Heart right ventricle (tissue), 16 donors: ENCODE results near the gene CREB3L4. TPM values are rescaled to one million over a fixed set of nuclear protein-coding genes. Genes with fewer than 3 reads are reported as not detected.

Source experiments
- ATAC-seq, 8 donors: fragments of 200-7000 bp; cut with Tn5 transposase; one replicate each; pipeline ENCODE4 v1.9.1; 2020; ENCODE audit warnings: mild to moderate bottlenecking in 8 of 8, moderate library complexity in 8 of 8, moderate number of reproducible peaks in 1 of 8
- DNase-seq, 2 donors: peaks; one replicate each; pipeline ENCODE4 v3.0.0-alpha.2; 2020
- H3K27ac ChIP-seq, 10 donors: fragments of 200-600 bp; sonication (generic) in 2 of 10; one replicate each; pipeline versions ENCODE4 v1.5.0 to v1.8.0; 2020 to 2022; ENCODE audit warnings: mild to moderate bottlenecking in 3 of 10
- H3K27me3 ChIP-seq, 7 donors: fragments of 200-600 bp; one replicate each; pipeline ENCODE4 v1.8.0; 2021 to 2022; ENCODE audit warnings: mild to moderate bottlenecking in 2 of 7
- H3K36me3 ChIP-seq, 9 donors: fragments of 200-600 bp; sonication (generic) in 1 of 9; one replicate each; pipeline versions ENCODE4 v1.5.0 to v1.8.0; 2020 to 2022; ENCODE audit warnings: mild to moderate bottlenecking in 2 of 9
- H3K4me1 ChIP-seq, 9 donors: fragments of 200-600 bp; sonication (generic) in 1 of 9; one replicate each; pipeline versions ENCODE4 v1.5.0 to v1.8.0; 2020 to 2022; ENCODE audit warnings: mild to moderate bottlenecking in 4 of 9
- H3K4me3 ChIP-seq, 10 donors: fragments of 200-600 bp; sonication (generic) in 2 of 10; one replicate each; pipeline versions ENCODE4 v1.5.0 to v1.8.0; 2020 to 2022; ENCODE audit warnings: mild to moderate bottlenecking in 7 of 10, moderate library complexity in 2 of 10
- H3K9me3 ChIP-seq, 11 donors: fragments of 200-600 bp in 10 of 11; sonication (generic) in 2 of 11; one replicate each; pipeline versions ENCODE4 v1.5.0 to v1.8.0; 2013 to 2022; ENCODE audit warnings: mild to moderate bottlenecking in 2 of 11, control low read depth in 1 of 11, moderate library complexity in 1 of 11
- WGBS, 2 donors: extraction: QIAGEN DNeasy Blood & Tissue Kit; methylation state at CpG; one replicate each; pipeline ENCODE4 v1.1.7; 2013; ENCODE audit warnings: inconsistent platforms in 1 of 2; 5-methylcytosine and 5-hydroxymethylcytosine counted together
- intact Hi-C, 10 donors: fragments of 100-400 bp; cut with DNase I; formaldehyde crosslinking; loops; one replicate each; pipeline versions ENCODE4 v1.11.1 to v1.14.2; 2022
- long read RNA-seq, 3 donors: library from polyadenylated mRNA; unstranded; transcript quantifications; one replicate each; pipeline ENCODE4 v2.0.0, GENCODE V29; 2020 to 2021
- polyA plus RNA-seq, 2 donors: library from polyadenylated mRNA; stranded (reverse); fragments of 200-250 nt; gene quantifications; one replicate each; pipeline ENCODE4 v1.2.3, GENCODE V29; 2013
- total RNA-seq, 10 donors: library from RNA; stranded (reverse); fragmentation: NEBNext Ultra II Directional in 3 of 10; extraction: Animal tissue kit (Norgen Biotek cat#: 25700) in 3 of 10; gene quantifications; one replicate each; pipeline versions ENCODE4 v1.2.1 to v1.2.4, GENCODE V29; 2021 to 2023
- TF ChIP-seq, protein P1 (sequence below), 9 donors: fragments of 200-600 bp; sonication (generic) in 2 of 9; IDR thresholded peaks; one replicate each; pipeline versions ENCODE4 v1.5.0 to v1.8.0; 2021 to 2022; ENCODE audit warnings: antibody characterized with exemption in 9 of 9, mild to moderate bottlenecking in 5 of 9, moderate library complexity in 1 of 9
- donor health status: Arrhythmogenic right ventricular cardiomyopathy.
- donor health status: ischemic (EF 13 %, LVEDD 7.1; RV severe dilation, severe dysfunction).
- donor health status: healthy with polysubstance abuse.
- donor health status: DM: no; HTN: yes; CAD: no.
- donor health status: DM: no; HTN: no; CAD: no.
- donor health status: ischemic (EF 25% LVEDD 6.9; RV normal size, moderate dysfunction).
- donor health status: ischemic (EF 25% LVEDD 5.7; RV mildly dilated, moderate dysfunction).
- donor health status: healthy.
- donor health status: DM: yes; HTN: yes; CAD: no.
- donor health status: Ischemic cardiomyopathy.
- donor health status: ischemic (EF 35%, LVEDD 5.7; RV mildly dilated, moderate dysfunction).
- donor health status: nonischemic (EF 11% LVEDD 7.7; RV severe dilation, severe dysfunction).
- donor health status: DM: yes; HTN: yes; CAD: no.
- donor health status: PGD.
- donor health status: ischemic (EF 29% LVEDD 5.4; RV normal size, mild dysfunction).
- donor health status: nonischemic (EF 23%, LVEDD 6.1; RV moderate dilation, normal function).

Gene CREB3L4, protein sequence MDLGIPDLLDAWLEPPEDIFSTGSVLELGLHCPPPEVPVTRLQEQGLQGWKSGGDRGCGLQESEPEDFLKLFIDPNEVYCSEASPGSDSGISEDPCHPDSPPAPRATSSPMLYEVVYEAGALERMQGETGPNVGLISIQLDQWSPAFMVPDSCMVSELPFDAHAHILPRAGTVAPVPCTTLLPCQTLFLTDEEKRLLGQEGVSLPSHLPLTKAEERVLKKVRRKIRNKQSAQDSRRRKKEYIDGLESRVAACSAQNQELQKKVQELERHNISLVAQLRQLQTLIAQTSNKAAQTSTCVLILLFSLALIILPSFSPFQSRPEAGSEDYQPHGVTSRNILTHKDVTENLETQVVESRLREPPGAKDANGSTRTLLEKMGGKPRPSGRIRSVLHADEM
- total RNA-seq (1 to 10 TPM; 2.9 to 8.5 (median 4.1) TPM), polyA plus RNA-seq (1 to 10 TPM; 5.6 to 7.6 TPM)
- long read RNA-seq, donor 1, partial matches to known transcripts = 2 of 5 reads
- long read RNA-seq, donor 1, other reads (novel, unspliced or antisense) = 3 of 5 reads
- long read RNA-seq, donor 2 = 0 reads
- long read RNA-seq, donor 3, partial matches to known transcripts = 1 of 11 reads
- long read RNA-seq, donor 3, other reads (novel, unspliced or antisense) = 6 of 11 reads

DNA sequence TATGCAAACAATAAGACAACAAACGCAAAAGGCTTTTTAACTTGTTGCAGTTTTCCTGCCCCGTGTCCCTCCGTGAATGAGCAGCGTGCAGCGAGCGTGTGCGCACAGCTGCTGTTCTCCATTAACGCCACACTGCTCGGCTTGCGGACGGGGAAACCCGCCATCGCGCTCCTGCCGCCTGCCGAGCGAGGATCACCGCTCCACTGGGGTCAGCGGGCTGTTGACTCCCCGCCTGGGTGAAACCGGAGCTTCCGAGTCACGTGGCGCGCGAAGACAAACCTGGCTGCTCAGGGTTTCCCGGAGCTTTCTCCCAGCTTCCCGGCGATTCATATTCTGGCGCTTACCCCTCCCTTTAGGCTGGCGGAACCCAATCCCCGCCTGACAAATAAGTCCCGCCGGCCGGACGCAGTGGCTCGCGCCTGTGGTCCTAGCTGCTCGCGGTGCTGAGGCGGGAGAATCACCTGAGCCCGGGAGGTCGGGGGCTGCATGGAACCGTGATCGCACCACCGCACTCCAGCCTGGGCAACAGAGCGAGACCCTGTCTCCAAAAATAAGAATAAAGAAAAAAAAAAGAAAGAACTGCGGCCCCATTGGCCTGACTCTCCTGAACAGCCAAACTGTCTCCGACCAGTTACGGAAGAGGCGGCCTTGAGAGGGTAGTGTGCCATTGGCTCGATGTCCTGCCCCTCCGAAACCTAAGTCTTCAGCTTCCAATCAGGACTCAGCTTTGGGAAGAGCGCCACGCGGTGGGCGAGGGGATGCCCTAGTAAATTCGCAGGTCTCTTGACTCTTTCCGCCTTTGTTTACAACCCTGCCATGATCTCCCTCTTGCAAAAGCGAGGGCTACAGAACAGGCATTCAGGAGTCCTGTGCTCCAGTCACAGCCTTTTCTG, at the start of gene CREB3L4:
Gene CREB3L4 (plus strand): TSS at position 796 of the 893 bp plus-strand sequence. CDS start 624 bp downstream, outside the sequence.
- intact Hi-C loops = loop anchor here in 1 of 10 donors (5.0 kb wide), 1 partner anchor 170 kb away; no protein-coding TSS in a partner anchor
- TF ChIP-seq, protein P1, sequence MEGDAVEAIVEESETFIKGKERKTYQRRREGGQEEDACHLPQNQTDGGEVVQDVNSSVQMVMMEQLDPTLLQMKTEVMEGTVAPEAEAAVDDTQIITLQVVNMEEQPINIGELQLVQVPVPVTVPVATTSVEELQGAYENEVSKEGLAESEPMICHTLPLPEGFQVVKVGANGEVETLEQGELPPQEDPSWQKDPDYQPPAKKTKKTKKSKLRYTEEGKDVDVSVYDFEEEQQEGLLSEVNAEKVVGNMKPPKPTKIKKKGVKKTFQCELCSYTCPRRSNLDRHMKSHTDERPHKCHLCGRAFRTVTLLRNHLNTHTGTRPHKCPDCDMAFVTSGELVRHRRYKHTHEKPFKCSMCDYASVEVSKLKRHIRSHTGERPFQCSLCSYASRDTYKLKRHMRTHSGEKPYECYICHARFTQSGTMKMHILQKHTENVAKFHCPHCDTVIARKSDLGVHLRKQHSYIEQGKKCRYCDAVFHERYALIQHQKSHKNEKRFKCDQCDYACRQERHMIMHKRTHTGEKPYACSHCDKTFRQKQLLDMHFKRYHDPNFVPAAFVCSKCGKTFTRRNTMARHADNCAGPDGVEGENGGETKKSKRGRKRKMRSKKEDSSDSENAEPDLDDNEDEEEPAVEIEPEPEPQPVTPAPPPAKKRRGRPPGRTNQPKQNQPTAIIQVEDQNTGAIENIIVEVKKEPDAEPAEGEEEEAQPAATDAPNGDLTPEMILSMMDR (IDR thresholded peaks at IDR 0.05) = peak in 8 of 9 donors; percentile 27 to 64 (median 42)
- Histone ChIP-seq H3K9me3 (no peaks in the 10 kb centered on the region), H3K27me3 (no peaks in the 10 kb centered on the region), H3K4me1 (peaks cover 18 to 52% (median 37%) of the 10 kb centered on the region in 9 donors), H3K36me3 (no peaks in the 10 kb centered on the region), H3K4me3 (peak within 1 kb of the TSS; percentile 24 to 91 (median 67)), H3K27ac (peak within 1 kb of the TSS; percentile 80 to 97 (median 94))
- ATAC-seq (peak; percentile 85 to 92 (median 88)), DNase-seq (peak; percentile 89 to 94)
- WGBS, 2 donors = 0% methylated on average over 60 of the region's 60 CpGs

DNA sequence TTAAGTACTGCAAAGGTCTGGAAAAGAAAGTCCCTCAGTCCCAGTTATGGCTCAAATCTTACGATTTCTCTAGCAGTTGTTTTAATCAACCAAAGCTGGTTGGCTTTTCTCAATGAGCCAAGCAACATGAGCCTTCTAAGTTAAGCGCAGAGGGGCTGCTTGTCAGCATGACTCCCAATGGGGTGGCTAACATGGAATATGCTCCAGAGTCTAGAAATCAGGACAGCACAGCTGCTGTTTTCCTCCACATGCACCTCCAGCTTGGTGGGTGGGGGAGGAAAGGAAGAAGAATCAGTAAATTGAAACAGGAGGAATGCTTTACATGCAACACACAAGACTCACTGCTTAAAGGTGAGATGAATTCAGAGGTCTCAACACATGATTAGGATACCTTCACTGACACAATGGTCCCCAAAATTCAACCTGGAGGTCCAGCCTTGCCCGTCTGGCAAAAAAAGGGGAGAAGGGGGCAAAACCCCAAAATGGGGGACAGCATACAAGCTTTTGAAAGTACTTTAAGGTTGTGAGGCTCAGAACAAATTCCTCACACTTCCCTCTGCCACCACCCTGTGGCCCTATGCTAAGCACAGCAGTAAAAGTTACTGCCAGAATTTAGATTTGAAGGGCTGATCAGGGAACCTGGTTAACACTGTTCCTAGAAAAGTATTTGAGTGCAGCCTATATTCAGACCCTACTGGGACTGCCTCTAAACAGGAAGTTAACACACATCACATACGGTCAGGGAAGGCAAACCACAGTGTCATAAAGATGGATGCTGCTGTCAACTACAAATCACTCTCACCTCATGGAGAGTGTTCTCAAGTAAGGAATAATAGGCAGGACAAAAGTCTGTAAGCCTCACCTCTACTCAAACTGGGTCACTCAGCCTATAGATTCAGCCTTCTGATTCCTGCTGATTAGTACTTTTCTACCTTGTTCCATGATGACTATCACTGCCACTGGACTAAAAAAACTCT, 47.5 kb upstream of the CREB3L4 start:
- Histone ChIP-seq H3K27ac (peak overlapping the region in 7 of 10 donors; percentile 5 to 94 (median 38)), H3K9me3 (no peaks in the 10 kb centered on the region), H3K4me3 (peak overlapping the region in 5 of 10 donors; percentile 67 to 75 (median 71)), H3K27me3 (no peaks in the 10 kb centered on the region), H3K4me1 (peaks cover 12 to 66% (median 44%) of the 10 kb centered on the region in 9 donors), H3K36me3 (peaks cover 0 to 43% (median 0%) of the 10 kb centered on the region in 9 donors)
- intact Hi-C loops = loop anchor here in 6 of 10 donors (5.0 to 10.0 kb wide), 6 partner anchors 38 to 123 kb away; no protein-coding TSS in a partner anchor
- WGBS, 2 donors = 38 to 46% methylated on average over 4 of the region's 4 CpGs
- TF ChIP-seq, protein P1 (IDR thresholded peaks at IDR 0.05) = peak in 4 of 9 donors; percentile 17 to 47 (median 41)
- DNase-seq = no peak
- no peak for ATAC-seq

DNA sequence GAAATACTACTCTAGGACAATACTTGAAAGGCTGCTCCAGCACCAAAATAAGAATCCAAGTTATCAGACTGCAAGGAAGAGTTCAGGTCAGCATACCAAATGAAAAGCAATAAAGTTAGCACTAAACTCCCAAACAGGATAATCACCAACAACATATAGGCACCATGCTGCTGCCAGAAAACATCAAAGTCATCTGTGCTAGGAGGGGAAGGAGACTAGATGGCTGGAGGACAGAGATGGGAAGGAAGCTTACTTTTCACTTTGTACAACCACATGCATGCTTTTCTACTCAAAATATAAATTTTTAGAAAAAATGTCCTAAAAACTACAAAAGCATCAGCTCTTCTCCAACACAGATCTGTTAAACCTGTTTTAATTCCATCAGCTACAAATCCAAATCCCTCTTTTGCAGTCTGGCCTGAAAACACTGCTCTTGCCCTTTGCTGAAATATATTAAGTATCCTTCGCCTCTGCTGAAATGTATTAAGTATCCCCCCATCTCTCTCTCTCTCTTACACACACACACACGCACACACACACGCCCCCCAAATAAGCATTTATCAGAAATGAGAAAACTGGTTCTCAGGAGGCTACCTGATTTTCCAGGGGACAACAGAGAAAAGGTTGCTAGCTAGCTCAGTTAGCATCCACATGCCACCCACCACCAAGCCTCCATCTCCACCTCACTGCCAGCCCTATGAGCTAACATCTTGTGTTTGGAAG, 46.5 kb upstream of the CREB3L4 start:
- intact Hi-C loops = loop anchor here in 4 of 10 donors (5.0 kb wide), 4 partner anchors 39 to 124 kb away; no protein-coding TSS in a partner anchor
- peak overlapping the region in 8 of 10 donors; percentile 31 to 94 (median 92) for H3K27ac ChIP-seq
- no peak for ATAC-seq

More for the DNA sequence above, 46.5 kb upstream of the CREB3L4 start:
- Histone ChIP-seq H3K4me3 (peak overlapping the region; percentile 62 to 93 (median 72)), H3K9me3 (no peaks in the 10 kb centered on the region), H3K36me3 (peaks cover 0 to 32% (median 0%) of the 10 kb centered on the region in 9 donors), H3K27me3 (no peaks in the 10 kb centered on the region), H3K4me1 (peaks cover 12 to 66% (median 44%) of the 10 kb centered on the region in 9 donors)
- TF ChIP-seq, protein P1 (IDR thresholded peaks at IDR 0.05) = no peak
- no peak for DNase-seq
- WGBS, 2 donors = 27 to 29% methylated on average over 3 of the region's 3 CpGs
